Renal cortical epithelial cell (primary cell): ENCODE measurements around the gene NTM. TPM values are rescaled to one million over a fixed set of nuclear protein-coding genes. Genes with fewer than 3 reads are reported as not detected.
"Not testable (repeated sequence)": the region's sequence is repeated elsewhere in the genome, so short reads cannot be mapped to it uniquely, and the experiment has no call there.

ENCODE experiments used
- DNase-seq: peaks from one replicate; pipeline ENCODE4 v3.0.0-alpha.2; 2011; ENCODE audit warnings: low read depth
- total RNA-seq: library from RNA; depleted of rRNA; stranded (reverse); fragments of >200 nt; gene quantifications from 2 replicates; pipeline ENCODE4 v1.2.3, GENCODE V29; 2014

Gene NTM
- total RNA-seq, 1 donor from 2014 or later, result 0.85 TPM

- no peak for DNase-seq
These were observed 982.8 kb downstream of the NTM start for GRCh38 chr11:132353255-132353654.

- DNase-seq, result no peak
These were observed 987.6 kb downstream of the NTM start for GRCh38 chr11:132357811-132358572.

- no peak for DNase-seq
These were observed 988.1 kb downstream of the NTM start for GRCh38 chr11:132358573-132358953.

- DNase-seq, result no peak
These were observed 990.7 kb downstream of the NTM start for GRCh38 chr11:132361011-132361550.

GRCh38 chr11:132365650-132366049 is 995.2 kb downstream of the NTM start:
- no peak for DNase-seq

GRCh38 chr11:132367293-132367692 is 996.9 kb downstream of the NTM start:
- no peak for DNase-seq

GRCh38 chr11:132370114-132370513 is 999.7 kb downstream of the NTM start:
- DNase-seq, result not testable (repeated sequence)

- no peak for DNase-seq
These were observed 1003.2 kb downstream of the NTM start for GRCh38 chr11:132373405-132374143.

GRCh38 chr11:132379540-132379939 is 1009.1 kb downstream of the NTM start:
- DNase-seq, result no peak
